IMR-90 (cell line): ENCODE measurements around the gene STING1.

Source experiments
- CEBPB ChIP-seq: IDR thresholded peaks from 2 replicates; pipeline ENCODE4 v1.6.1; 2012; ENCODE audit warnings: low read depth, low read length, improper control_type of control experiment
- MAFK ChIP-seq: IDR thresholded peaks from 2 replicates; pipeline ENCODE4 v1.6.1; 2012; ENCODE audit warnings: low read depth, low read length, improper control_type of control experiment
- MAZ ChIP-seq: IDR thresholded peaks from 2 replicates; pipeline ENCODE4 v1.6.1; 2012; ENCODE audit warnings: low read depth, mild to moderate bottlenecking, low read length, improper control_type of control experiment, moderate library complexity, borderline replicate concordance
- MXI1 ChIP-seq: IDR thresholded peaks from 2 replicates; pipeline ENCODE4 v1.6.1; 2012; ENCODE audit warnings: low read depth, mild to moderate bottlenecking, low read length, moderate library complexity, borderline replicate concordance
- POLR2A ChIP-seq: IDR thresholded peaks from 2 replicates; pipeline ENCODE4 v1.6.1; 2012; ENCODE audit warnings: mild to moderate bottlenecking, low read depth, low read length
- RAD21 ChIP-seq: IDR thresholded peaks from 2 replicates; pipeline ENCODE4 v1.6.1; 2012; ENCODE audit warnings: low read length, improper control_type of control experiment
- RCOR1 ChIP-seq: IDR thresholded peaks from 2 replicates; pipeline ENCODE4 v1.6.1; 2012; ENCODE audit warnings: mild to moderate bottlenecking, low read length, improper control_type of control experiment; ENCODE audit not compliant: insufficient replicate concordance
- RFX5 ChIP-seq: IDR thresholded peaks from 2 replicates; pipeline ENCODE4 v1.8.0; 2012; ENCODE audit warnings: low read depth, mild to moderate bottlenecking, low read length, moderate library complexity
- SMC3 ChIP-seq: fragments of 150-350 bp; IDR thresholded peaks from 2 replicates; pipeline ENCODE4 v1.6.1; 2016; ENCODE audit warnings: low read depth, mild to moderate bottlenecking, antibody characterized with exemption, low read length, moderate library complexity
- TF ChIP-seq, protein P1 (sequence below): conservative IDR thresholded peaks from 2 replicates; pipeline ENCODE4 v1.5.1; 2012; ENCODE audit warnings: mild to moderate bottlenecking, low read depth, low read length, improper control_type of control experiment
- TF ChIP-seq, protein P2 (sequence below): fragments of 150-350 bp; IDR thresholded peaks from 2 replicates; pipeline ENCODE4 v1.6.1; 2017; ENCODE audit warnings: mild to moderate bottlenecking, antibody characterized with exemption, low read length, low read depth

DNA sequence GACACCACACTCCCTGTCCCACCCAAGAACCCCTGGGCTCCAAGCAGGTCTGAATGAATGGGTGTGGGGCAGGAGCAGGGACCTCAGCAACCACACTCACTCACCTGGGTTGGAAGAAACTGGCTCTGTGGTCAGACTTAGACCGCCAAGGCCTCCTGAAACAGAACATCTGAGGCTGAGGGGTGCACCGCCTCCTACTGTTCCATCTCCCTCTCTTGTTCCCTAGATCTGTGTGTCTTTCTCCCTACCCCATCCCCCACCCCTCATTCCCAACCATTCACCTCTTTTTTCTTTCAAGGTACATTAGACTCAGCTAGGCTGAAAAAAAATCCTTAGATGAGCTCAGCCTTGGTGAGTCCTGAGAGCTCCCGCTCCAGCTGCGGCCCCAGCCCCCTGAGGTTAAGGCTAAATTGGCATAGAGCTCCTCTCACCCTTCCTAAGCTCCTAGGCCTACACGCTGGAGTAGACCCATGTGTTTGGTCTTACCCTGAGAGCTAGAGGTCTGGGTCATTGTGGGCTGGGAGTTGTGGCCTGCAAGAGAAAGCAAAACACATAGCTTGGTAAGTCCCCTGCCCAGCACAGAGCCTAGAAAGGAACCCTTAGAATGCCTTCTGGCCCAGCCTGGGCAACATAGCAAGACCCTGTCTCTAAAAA lies 24.8 kb downstream of the STING1 start:
- TF ChIP-seq MXI1 (no peak), POLR2A (no peak), CEBPB (no peak), MAZ (no peak), MAFK (no peak), RFX5 (no peak), SMC3 (no peak), RAD21 (no peak), RCOR1 (no peak)
- TF ChIP-seq, protein P1, sequence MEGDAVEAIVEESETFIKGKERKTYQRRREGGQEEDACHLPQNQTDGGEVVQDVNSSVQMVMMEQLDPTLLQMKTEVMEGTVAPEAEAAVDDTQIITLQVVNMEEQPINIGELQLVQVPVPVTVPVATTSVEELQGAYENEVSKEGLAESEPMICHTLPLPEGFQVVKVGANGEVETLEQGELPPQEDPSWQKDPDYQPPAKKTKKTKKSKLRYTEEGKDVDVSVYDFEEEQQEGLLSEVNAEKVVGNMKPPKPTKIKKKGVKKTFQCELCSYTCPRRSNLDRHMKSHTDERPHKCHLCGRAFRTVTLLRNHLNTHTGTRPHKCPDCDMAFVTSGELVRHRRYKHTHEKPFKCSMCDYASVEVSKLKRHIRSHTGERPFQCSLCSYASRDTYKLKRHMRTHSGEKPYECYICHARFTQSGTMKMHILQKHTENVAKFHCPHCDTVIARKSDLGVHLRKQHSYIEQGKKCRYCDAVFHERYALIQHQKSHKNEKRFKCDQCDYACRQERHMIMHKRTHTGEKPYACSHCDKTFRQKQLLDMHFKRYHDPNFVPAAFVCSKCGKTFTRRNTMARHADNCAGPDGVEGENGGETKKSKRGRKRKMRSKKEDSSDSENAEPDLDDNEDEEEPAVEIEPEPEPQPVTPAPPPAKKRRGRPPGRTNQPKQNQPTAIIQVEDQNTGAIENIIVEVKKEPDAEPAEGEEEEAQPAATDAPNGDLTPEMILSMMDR, result no peak
- TF ChIP-seq, protein P2, sequence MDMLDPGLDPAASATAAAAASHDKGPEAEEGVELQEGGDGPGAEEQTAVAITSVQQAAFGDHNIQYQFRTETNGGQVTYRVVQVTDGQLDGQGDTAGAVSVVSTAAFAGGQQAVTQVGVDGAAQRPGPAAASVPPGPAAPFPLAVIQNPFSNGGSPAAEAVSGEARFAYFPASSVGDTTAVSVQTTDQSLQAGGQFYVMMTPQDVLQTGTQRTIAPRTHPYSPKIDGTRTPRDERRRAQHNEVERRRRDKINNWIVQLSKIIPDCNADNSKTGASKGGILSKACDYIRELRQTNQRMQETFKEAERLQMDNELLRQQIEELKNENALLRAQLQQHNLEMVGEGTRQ, result no peak
